SK-N-SH (cell line): Measurements from ENCODE around the gene PTPA.

Experiments used
- EP300 ChIP-seq, 2 experiments: IDR thresholded peaks; 2 replicates each; pipeline versions ENCODE4 v1.4.0 to v1.6.1; 2012; ENCODE audit warnings: borderline replicate concordance in 1 of 2, low read depth in 1 of 2, low read length in 1 of 2
- EZH2phosphoT487 ChIP-seq: fragments of 200-600 bp; sonication (generic); IDR thresholded peaks from 2 replicates; pipeline ENCODE4 v1.6.1; 2017; ENCODE audit warnings: low read depth, mixed run types, mild to moderate bottlenecking, antibody characterized with exemption, moderate library complexity, borderline replicate concordance
- FOSL2 ChIP-seq: IDR thresholded peaks from 2 replicates; pipeline ENCODE4 v1.4.0; 2012; ENCODE audit warnings: low read depth, mild to moderate bottlenecking, moderate library complexity, borderline replicate concordance
- MAX ChIP-seq: IDR thresholded peaks from 2 replicates; pipeline ENCODE4 v1.4.0; 2012; ENCODE audit warnings: low read depth
- MXI1 ChIP-seq: IDR thresholded peaks from 2 replicates; pipeline ENCODE4 v1.6.1; 2012; ENCODE audit warnings: mild to moderate bottlenecking, low read depth, low read length, improper control_type of control experiment
- POLR2AphosphoS5 ChIP-seq: IDR thresholded peaks from 2 replicates; pipeline ENCODE4 v1.6.1; 2012; ENCODE audit warnings: low read depth, low read length
- REST ChIP-seq: IDR thresholded peaks from 2 replicates; pipeline ENCODE4 v1.6.1; 2012; ENCODE audit warnings: mild to moderate bottlenecking, low read depth, low read length, moderate library complexity
- TAF1 ChIP-seq: IDR thresholded peaks from 2 replicates; pipeline ENCODE4 v1.6.1; 2012; ENCODE audit warnings: low read depth, mild to moderate bottlenecking, low read length, moderate library complexity, borderline replicate concordance
- USF2 ChIP-seq: fragments of 150-350 bp; IDR thresholded peaks from 2 replicates; pipeline ENCODE4 v1.6.1; 2017; ENCODE audit warnings: antibody characterized with exemption, low read length, low read depth, borderline replicate concordance
- YY1 ChIP-seq: IDR thresholded peaks from 2 replicates; pipeline ENCODE4 v1.4.0; 2012; ENCODE audit warnings: low read depth, mild to moderate bottlenecking
- TF ChIP-seq, protein P1 (sequence below): fragments of 200-600 bp; sonication (generic); IDR thresholded peaks from 2 replicates; pipeline ENCODE4 v1.6.1; 2017; ENCODE audit warnings: antibody characterized with exemption, mild to moderate bottlenecking, moderate library complexity

DNA sequence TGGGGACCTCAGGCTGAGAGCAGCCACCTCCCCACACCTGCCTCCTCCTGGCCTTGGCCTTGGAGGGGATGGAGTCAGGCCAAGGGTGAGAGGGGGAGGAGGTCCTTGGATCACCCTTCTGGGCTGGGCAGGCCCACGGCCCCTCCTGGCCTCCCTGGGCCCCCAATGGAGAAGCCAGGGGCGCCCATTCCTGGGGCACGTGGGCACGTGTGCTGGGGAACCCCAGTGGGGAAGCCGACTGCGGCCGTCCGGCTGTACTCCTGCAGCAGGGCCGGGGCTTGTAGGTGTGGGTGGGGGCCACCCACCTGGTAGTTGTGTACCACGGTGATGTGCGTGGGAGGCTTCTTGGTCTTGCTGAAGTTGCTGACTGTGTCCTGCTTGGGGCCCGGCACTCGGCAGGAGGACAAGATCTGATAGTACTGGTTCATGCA is 9.1 kb upstream of the PTPA start:
- TF ChIP-seq MAX (no peak), EP300 (IDR thresholded peaks at IDR 0.05; ENCODE audit: borderline replicate concordance in 1 of 2, low read depth in 1 of 2, low read length in 1 of 2) (no peak), FOSL2 (no peak), POLR2AphosphoS5 (no peak), TAF1 (no peak), EZH2phosphoT487 (no peak), REST (no peak), YY1 (no peak), MXI1 (no peak), USF2 (no peak)
- TF ChIP-seq, protein P1, sequence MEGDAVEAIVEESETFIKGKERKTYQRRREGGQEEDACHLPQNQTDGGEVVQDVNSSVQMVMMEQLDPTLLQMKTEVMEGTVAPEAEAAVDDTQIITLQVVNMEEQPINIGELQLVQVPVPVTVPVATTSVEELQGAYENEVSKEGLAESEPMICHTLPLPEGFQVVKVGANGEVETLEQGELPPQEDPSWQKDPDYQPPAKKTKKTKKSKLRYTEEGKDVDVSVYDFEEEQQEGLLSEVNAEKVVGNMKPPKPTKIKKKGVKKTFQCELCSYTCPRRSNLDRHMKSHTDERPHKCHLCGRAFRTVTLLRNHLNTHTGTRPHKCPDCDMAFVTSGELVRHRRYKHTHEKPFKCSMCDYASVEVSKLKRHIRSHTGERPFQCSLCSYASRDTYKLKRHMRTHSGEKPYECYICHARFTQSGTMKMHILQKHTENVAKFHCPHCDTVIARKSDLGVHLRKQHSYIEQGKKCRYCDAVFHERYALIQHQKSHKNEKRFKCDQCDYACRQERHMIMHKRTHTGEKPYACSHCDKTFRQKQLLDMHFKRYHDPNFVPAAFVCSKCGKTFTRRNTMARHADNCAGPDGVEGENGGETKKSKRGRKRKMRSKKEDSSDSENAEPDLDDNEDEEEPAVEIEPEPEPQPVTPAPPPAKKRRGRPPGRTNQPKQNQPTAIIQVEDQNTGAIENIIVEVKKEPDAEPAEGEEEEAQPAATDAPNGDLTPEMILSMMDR = no peak
